Measurements from ENCODE around the gene JAKMIP3. TPM values are rescaled to one million over a fixed set of nuclear protein-coding genes. Genes with fewer than 3 reads are reported as not detected.

Gene JAKMIP3
- polyA plus RNA-seq, 1 experiment = 0.19 TPM

GRCh38 chr10:132098539-132099388 lies 33.0 kb downstream of the JAKMIP3 start:
- POLR2A ChIA-PET = no interaction called here
- Histone ChIP-seq H3K4me3 (ENCODE audit: low read depth, low read length) (no peak overlapping the region), H3K9me3 (ENCODE audit: control insufficient read depth, insufficient read depth, low read length) (no peaks in the 10 kb centered on the region; the same call in 1 of the 2 replicates), H3K27ac (ENCODE audit: low read depth, low read length) (no peak overlapping the region), H3K27me3 (ENCODE audit: control insufficient read depth, insufficient read depth, low read length) (peaks cover 7% of the 10 kb centered on the region)
- no peak for TF ChIP-seq CTCF (IDR thresholded peaks at IDR 0.05; ENCODE audit: low read depth, low read length)
- CTCF ChIA-PET = no interaction called here
- no peak for DNase-seq (ENCODE audit: low read depth, low spot score)

DNA sequence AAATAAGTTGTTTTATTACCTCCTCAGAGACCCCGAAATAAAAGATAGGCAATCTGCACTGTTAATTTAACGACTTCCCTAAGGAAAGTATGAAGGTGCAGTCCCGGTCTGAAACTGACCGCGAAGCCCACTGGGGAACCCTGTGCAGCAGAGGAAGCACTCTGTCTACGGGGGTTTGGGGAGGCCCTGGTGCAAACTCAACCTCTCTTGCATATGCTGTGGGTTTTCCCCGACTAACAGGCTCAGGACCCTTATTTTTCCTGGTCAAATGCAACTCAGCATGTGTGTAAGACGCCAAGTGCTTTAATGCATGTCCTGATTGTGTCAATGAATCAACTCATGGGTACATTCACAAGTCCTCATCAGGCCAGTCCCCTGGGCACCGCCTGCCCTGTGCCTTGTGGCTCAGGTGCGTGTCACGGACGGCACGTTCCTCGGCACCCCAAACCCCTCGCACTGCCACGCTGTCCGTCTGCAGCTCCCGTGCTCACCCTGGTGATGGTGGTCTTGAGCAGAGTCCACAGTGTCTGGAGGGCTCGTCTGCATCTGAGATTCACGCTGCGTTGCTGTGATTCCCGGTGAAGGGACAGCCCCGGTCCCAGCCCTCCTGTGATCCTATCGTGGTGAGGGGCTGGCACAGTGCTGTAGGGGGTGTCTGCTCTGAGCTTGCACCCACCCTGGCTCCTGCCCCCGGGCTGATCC lies 33.8 kb downstream of the JAKMIP3 start:
- no peak for TF ChIP-seq CTCF (IDR thresholded peaks at IDR 0.05; ENCODE audit: low read depth, low read length)
- Histone ChIP-seq H3K27me3 (ENCODE audit: control insufficient read depth, insufficient read depth, low read length) (peaks cover 7% of the 10 kb centered on the region), H3K9me3 (ENCODE audit: control insufficient read depth, insufficient read depth, low read length) (peaks cover 3% of the 10 kb centered on the region; the same call in 1 of the 2 replicates), H3K4me3 (ENCODE audit: low read depth, low read length) (no peak overlapping the region), H3K27ac (ENCODE audit: low read depth, low read length) (no peak overlapping the region)
- ChIA-PET CTCF (no interaction called here), POLR2A (no interaction called here)
- DNase-seq (ENCODE audit: low read depth, low spot score) = no peak

GRCh38 chr10:132100091-132100481 lies 34.3 kb downstream of the JAKMIP3 start:
- no peak for DNase-seq (ENCODE audit: low read depth, low spot score)
- H3K9me3 ChIP-seq (ENCODE audit: control insufficient read depth, insufficient read depth, low read length) = peaks cover 8% of the 10 kb centered on the region; the same call in 1 of the 2 replicates
- CTCF ChIA-PET = no interaction called here
- POLR2A ChIA-PET = no interaction called here
- H3K4me3 ChIP-seq (ENCODE audit: low read depth, low read length) = no peak overlapping the region
- H3K27ac ChIP-seq (ENCODE audit: low read depth, low read length) = no peak overlapping the region
- H3K27me3 ChIP-seq (ENCODE audit: control insufficient read depth, insufficient read depth, low read length) = peaks cover 7% of the 10 kb centered on the region
- TF ChIP-seq CTCF (IDR thresholded peaks at IDR 0.05; ENCODE audit: low read depth, low read length) = no peak

GRCh38 chr10:132100556-132101349 lies 35.0 kb downstream of the JAKMIP3 start:
- Histone ChIP-seq H3K9me3 (ENCODE audit: control insufficient read depth, insufficient read depth, low read length) (peaks cover 8% of the 10 kb centered on the region; the same call in 1 of the 2 replicates), H3K27me3 (ENCODE audit: control insufficient read depth, insufficient read depth, low read length) (peaks cover 7% of the 10 kb centered on the region), H3K4me3 (ENCODE audit: low read depth, low read length) (no peak overlapping the region), H3K27ac (ENCODE audit: low read depth, low read length) (no peak overlapping the region)
- DNase-seq (ENCODE audit: low read depth, low spot score) = no peak
- no peak for TF ChIP-seq CTCF (IDR thresholded peaks at IDR 0.05; ENCODE audit: low read depth, low read length)
- ChIA-PET POLR2A (no interaction called here), CTCF (no interaction called here)
